Endothelial cell of umbilical vein (primary cell): ENCODE data around the gene IFT74. TPM values are rescaled to one million over a fixed set of nuclear protein-coding genes. Genes with fewer than 3 reads are reported as not detected.

Source experiments
- BruUV-seq: library from RNA; stranded (reverse); fragments of 400-500 nt; replicated peaks from 2 replicates; lab custom pipeline; 2021; lab: Mats Ljungman, UMichigan
- CTCF ChIA-PET: fragments of 300-600, 350-600 bp; sonication (Branson Sonifier 250); formaldehyde crosslinking; loops from one replicate; lab custom pipeline; 2021; ENCODE audit warnings: antibody characterized with exemption, inconsistent platforms; lab: Charles Lee
- POLR2A ChIA-PET: fragments of 300-600, 350-600 bp; sonication (Branson Sonifier 250); formaldehyde crosslinking; loops from one replicate; lab custom pipeline; 2021; ENCODE audit warnings: antibody characterized with exemption, inconsistent platforms; lab: Charles Lee
- DNase-seq: peaks from one replicate; pipeline ENCODE4 v3.0.0-alpha.2; 2011; ENCODE audit warnings: low read depth, low spot score
- FAIRE-seq: peaks from 2 replicates; lab custom pipeline; 2011; peaks lifted over from hg19 to GRCh38; lab: Jason Lieb, UNC
- H2AFZ ChIP-seq: 2 replicates; pipeline ENCODE4 v1.6.0; 2012; ENCODE audit warnings: low read depth, low read length, control low read depth, inconsistent platforms
- H3K27ac ChIP-seq: 2 replicates; pipeline ENCODE4 v1.5.1; 2011; ENCODE audit warnings: low read depth, mild to moderate bottlenecking, control low read depth, low read length, moderate library complexity; ENCODE audit not compliant: insufficient read depth
- H3K27me3 ChIP-seq, 2 experiments: 2 replicates each; pipeline versions ENCODE4 v1.6.0 to v1.6.1; 2011; ENCODE audit warnings: low read length in 2 of 2, mixed read lengths in 1 of 2; ENCODE audit not compliant: control insufficient read depth in 2 of 2, insufficient read depth in 2 of 2
- H3K36me3 ChIP-seq, 2 experiments: 2 replicates in 1 of 2; 3 replicates in 1 of 2; pipeline ENCODE4 v1.5.1; 2011; ENCODE audit warnings: low read length in 2 of 2, mild to moderate bottlenecking in 1 of 2, moderate library complexity in 1 of 2; ENCODE audit not compliant: control insufficient read depth in 2 of 2, insufficient read depth in 2 of 2; ENCODE audit errors: extremely low read depth in 1 of 2
- H3K4me1 ChIP-seq: 3 replicates; pipeline ENCODE4 v1.5.1; 2011; ENCODE audit warnings: mild to moderate bottlenecking, low read length; ENCODE audit not compliant: control insufficient read depth, insufficient read depth; ENCODE audit errors: extremely low read depth
- H3K4me2 ChIP-seq: 2 replicates; pipeline ENCODE4 v1.6.1; 2011; ENCODE audit warnings: low read length, control low read depth, mixed read lengths; ENCODE audit not compliant: insufficient read depth
- H3K4me3 ChIP-seq, 3 experiments: fragments of 200-600 bp in 1 of 3; sonication (generic), shearing (Covaris generic) in 1 of 3; replicated peaks in 1 of 3; 2 replicates each; pipeline ENCODE4 v1.5.1; 2011 to 2016; ENCODE audit warnings: control low read depth in 3 of 3, low read length in 3 of 3, mild to moderate bottlenecking in 2 of 3, inconsistent platforms in 1 of 3, low read depth in 1 of 3, moderate library complexity in 1 of 3; ENCODE audit not compliant: insufficient read depth in 1 of 3
- H3K79me2 ChIP-seq: 2 replicates; pipeline ENCODE4 v1.6.0; 2012; ENCODE audit warnings: low read length, inconsistent platforms; ENCODE audit not compliant: control insufficient read depth, insufficient read depth
- H3K9ac ChIP-seq: replicated peaks from 2 replicates; pipeline ENCODE3; 2011; ENCODE audit warnings: low read length, control low read depth; ENCODE audit not compliant: insufficient read depth; ENCODE audit errors: extremely low read depth
- H3K9me1 ChIP-seq: replicated peaks from 3 replicates; pipeline ENCODE4 v1.6.0; 2011; ENCODE audit warnings: mild to moderate bottlenecking, low read length; ENCODE audit not compliant: control insufficient read depth, insufficient read depth; ENCODE audit errors: extremely low read depth
- H3K9me3 ChIP-seq: replicated peaks from 2 replicates; pipeline ENCODE4 v1.5.1; 2012; ENCODE audit warnings: low read length, inconsistent platforms; ENCODE audit not compliant: control insufficient read depth, insufficient read depth
- H4K20me1 ChIP-seq: replicated peaks from 2 replicates; pipeline ENCODE3; 2011; ENCODE audit warnings: mild to moderate bottlenecking, low read length; ENCODE audit not compliant: control insufficient read depth, insufficient read depth; ENCODE audit errors: extremely low read depth
- EZH2 ChIP-seq: IDR thresholded peaks from 2 replicates; pipeline ENCODE4 v1.6.1; 2012; ENCODE audit warnings: borderline replicate concordance, low read depth, mild to moderate bottlenecking, moderate library complexity, low read length, inconsistent platforms; ENCODE audit not compliant: severe bottlenecking
- FOS ChIP-seq: IDR thresholded peaks from 2 replicates; pipeline ENCODE4 v1.6.1; 2011; ENCODE audit warnings: mild to moderate bottlenecking, low read length, moderate library complexity, borderline replicate concordance; ENCODE audit not compliant: insufficient read depth
- GATA2 ChIP-seq: IDR thresholded peaks from 2 replicates; pipeline ENCODE4 v1.7.0; 2011; ENCODE audit warnings: low read depth, mild to moderate bottlenecking, moderate library complexity, mixed read lengths, low read length; ENCODE audit not compliant: insufficient read length, insufficient read depth
- JUN ChIP-seq: IDR thresholded peaks from 2 replicates; pipeline ENCODE4 v1.6.1; 2011; ENCODE audit warnings: borderline replicate concordance, low read depth; ENCODE audit not compliant: insufficient read length, insufficient read depth
- MYC ChIP-seq: IDR thresholded peaks from one replicate; pipeline ENCODE4 v1.6.1; 2011; ENCODE audit warnings: mild to moderate bottlenecking, low read depth, low read length
- POLR2A ChIP-seq: IDR thresholded peaks from 2 replicates; pipeline ENCODE4 v1.6.1; 2012; ENCODE audit warnings: low read depth, mild to moderate bottlenecking, control low read depth, low read length
- POLR2AphosphoS5 ChIP-seq: IDR thresholded peaks from 2 replicates; pipeline ENCODE4 v1.6.1; 2012; ENCODE audit warnings: low read depth, mild to moderate bottlenecking, control low read depth, low read length, moderate library complexity; ENCODE audit not compliant: insufficient read depth
- dilution Hi-C: fragments of 300-500 bp; cut with MboI; formaldehyde crosslinking; loops from one replicate; pipeline ENCODE4 v1.15.0; 2019; ENCODE audit warnings: low sequenced_read_pairs; ENCODE audit not compliant: extremely low pct_ligation_motif_present
- intact Hi-C: fragments of 100-400 bp; cut with micrococcal nuclease; formaldehyde crosslinking; loops from one replicate; pipeline ENCODE4 v1.10.0; 2022
- polyA plus RNA-seq, 4 experiments: library from polyadenylated mRNA; depleted of rRNA in 3 of 4; stranded (reverse) in 3 of 4; unstranded in 1 of 4; fragments of >200 nt; gene quantifications; 2 replicates each; pipeline versions ENCODE4 v1.2.1 to v1.2.3, GENCODE V29; 2011 to 2012; ENCODE audit warnings: missing spikeins in 1 of 4
- total RNA-seq: library from RNA; stranded (reverse); gene quantifications from 2 replicates; pipeline ENCODE4 v1.2.3, GENCODE V29; 2021
- TF ChIP-seq, protein P1 (sequence below): IDR thresholded peaks from 2 replicates; pipeline ENCODE4 v1.6.1; 2011; ENCODE audit not compliant: insufficient read depth, insufficient read length
- TF ChIP-seq, protein P2 (sequence below), 2 donors: IDR thresholded peaks; 1 replicate in 1 of 2; 2 replicates in 1 of 2; pipeline ENCODE4 v1.5.1; 2011; ENCODE audit warnings: low read length in 2 of 2, mild to moderate bottlenecking in 2 of 2, moderate library complexity in 2 of 2, control low read depth in 1 of 2, inconsistent platforms in 1 of 2, low read depth in 1 of 2; ENCODE audit not compliant: insufficient read depth in 1 of 2; ENCODE audit errors: extremely low read depth in 1 of 2

Gene IFT74
- total and polyA plus RNA-seq, 2 donors (not counting 3 experiments of a cell fraction or from before 2014, with no cell fraction given), result 3.4 to 10.8 TPM

DNA sequence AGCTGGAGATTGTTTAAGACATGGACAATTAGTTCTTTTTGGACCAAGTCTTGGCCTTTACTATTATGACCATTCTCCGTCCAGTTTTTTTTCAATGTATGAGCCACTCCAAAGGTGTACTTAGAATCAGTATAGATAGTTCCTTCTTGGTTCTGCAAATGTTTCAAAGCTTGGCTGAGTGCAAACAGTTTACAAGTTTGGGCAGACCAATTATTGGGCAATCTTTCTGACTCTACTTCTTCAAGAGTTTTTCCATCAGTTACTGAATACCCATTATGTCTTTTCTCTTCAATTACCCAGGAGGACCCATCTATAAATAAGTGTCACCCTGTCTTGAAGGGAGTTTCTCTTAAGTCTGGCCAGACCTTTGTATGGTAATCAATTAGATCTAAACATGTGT is 15.5 kb downstream of the IFT74 start:
- Histone ChIP-seq H2AFZ (no peak overlapping the region), H3K4me2 (no peak overlapping the region), H3K36me3 (no peaks in the 10 kb centered on the region), H3K9me1 (no peaks in the 10 kb centered on the region), H3K79me2 (no peaks in the 10 kb centered on the region), H3K9ac (no peak overlapping the region), H3K4me1 (no peaks in the 10 kb centered on the region), H3K27ac (no peak overlapping the region), H4K20me1 (no peaks in the 10 kb centered on the region), H3K4me3 (no peak overlapping the region), H3K9me3 (no peaks in the 10 kb centered on the region), H3K27me3 (no peaks in the 10 kb centered on the region)
- dilution Hi-C loops (no loop called here), intact Hi-C loops (no loop called here)
- TF ChIP-seq, protein P1, sequence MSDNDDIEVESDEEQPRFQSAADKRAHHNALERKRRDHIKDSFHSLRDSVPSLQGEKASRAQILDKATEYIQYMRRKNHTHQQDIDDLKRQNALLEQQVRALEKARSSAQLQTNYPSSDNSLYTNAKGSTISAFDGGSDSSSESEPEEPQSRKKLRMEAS, result no peak
- TF ChIP-seq, protein P2, sequence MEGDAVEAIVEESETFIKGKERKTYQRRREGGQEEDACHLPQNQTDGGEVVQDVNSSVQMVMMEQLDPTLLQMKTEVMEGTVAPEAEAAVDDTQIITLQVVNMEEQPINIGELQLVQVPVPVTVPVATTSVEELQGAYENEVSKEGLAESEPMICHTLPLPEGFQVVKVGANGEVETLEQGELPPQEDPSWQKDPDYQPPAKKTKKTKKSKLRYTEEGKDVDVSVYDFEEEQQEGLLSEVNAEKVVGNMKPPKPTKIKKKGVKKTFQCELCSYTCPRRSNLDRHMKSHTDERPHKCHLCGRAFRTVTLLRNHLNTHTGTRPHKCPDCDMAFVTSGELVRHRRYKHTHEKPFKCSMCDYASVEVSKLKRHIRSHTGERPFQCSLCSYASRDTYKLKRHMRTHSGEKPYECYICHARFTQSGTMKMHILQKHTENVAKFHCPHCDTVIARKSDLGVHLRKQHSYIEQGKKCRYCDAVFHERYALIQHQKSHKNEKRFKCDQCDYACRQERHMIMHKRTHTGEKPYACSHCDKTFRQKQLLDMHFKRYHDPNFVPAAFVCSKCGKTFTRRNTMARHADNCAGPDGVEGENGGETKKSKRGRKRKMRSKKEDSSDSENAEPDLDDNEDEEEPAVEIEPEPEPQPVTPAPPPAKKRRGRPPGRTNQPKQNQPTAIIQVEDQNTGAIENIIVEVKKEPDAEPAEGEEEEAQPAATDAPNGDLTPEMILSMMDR (IDR thresholded peaks at IDR 0.05; ENCODE audit: extremely low read depth in 1 of 2, insufficient read depth in 1 of 2, low read depth in 1 of 2, low read length in 2 of 2), result no peak
- no peak for TF ChIP-seq POLR2A
- TF ChIP-seq JUN, result no peak
- no peak for TF ChIP-seq GATA2
- no peak for TF ChIP-seq EZH2
- TF ChIP-seq FOS, result no peak
- no peak for TF ChIP-seq POLR2AphosphoS5
- TF ChIP-seq MYC, result no peak
- BruUV-seq, result no TSS peak
- DNase-seq (no peak), FAIRE-seq (no peak)
- ChIA-PET CTCF (no interaction called here), POLR2A (no interaction called here)
